GM06990 (cell line): ENCODE results near the gene CPM.
"Not testable (repeated sequence)": the region's sequence is repeated elsewhere in the genome, so short reads cannot be mapped to it uniquely, and the experiment has no call there.

Experiments
- DNase-seq: peaks from one replicate; pipeline ENCODE4 v3.0.0-alpha.2; 2011; ENCODE audit not compliant: insufficient read length; ENCODE audit errors: extremely low read depth
- H3K27me3 ChIP-seq: replicated peaks from 2 replicates; pipeline ENCODE4 v1.6.0; 2011; ENCODE audit warnings: low read length; ENCODE audit not compliant: control insufficient read depth, insufficient read depth
- H3K36me3 ChIP-seq: 2 replicates; pipeline ENCODE4 v1.5.1; 2011; ENCODE audit warnings: low read length; ENCODE audit not compliant: control insufficient read depth, insufficient read depth
- H3K4me3 ChIP-seq: replicated peaks from 2 replicates; pipeline ENCODE4 v1.5.1; 2011; ENCODE audit warnings: low read depth, mild to moderate bottlenecking, control low read depth, low read length
- TF ChIP-seq, protein P1 (sequence below): IDR thresholded peaks from 2 replicates; pipeline ENCODE4 v1.5.1; 2011; ENCODE audit warnings: low read length, control low read depth, mild to moderate bottlenecking, inconsistent platforms; ENCODE audit not compliant: insufficient read depth, poor library complexity, severe bottlenecking

Gene CPM

DNA sequence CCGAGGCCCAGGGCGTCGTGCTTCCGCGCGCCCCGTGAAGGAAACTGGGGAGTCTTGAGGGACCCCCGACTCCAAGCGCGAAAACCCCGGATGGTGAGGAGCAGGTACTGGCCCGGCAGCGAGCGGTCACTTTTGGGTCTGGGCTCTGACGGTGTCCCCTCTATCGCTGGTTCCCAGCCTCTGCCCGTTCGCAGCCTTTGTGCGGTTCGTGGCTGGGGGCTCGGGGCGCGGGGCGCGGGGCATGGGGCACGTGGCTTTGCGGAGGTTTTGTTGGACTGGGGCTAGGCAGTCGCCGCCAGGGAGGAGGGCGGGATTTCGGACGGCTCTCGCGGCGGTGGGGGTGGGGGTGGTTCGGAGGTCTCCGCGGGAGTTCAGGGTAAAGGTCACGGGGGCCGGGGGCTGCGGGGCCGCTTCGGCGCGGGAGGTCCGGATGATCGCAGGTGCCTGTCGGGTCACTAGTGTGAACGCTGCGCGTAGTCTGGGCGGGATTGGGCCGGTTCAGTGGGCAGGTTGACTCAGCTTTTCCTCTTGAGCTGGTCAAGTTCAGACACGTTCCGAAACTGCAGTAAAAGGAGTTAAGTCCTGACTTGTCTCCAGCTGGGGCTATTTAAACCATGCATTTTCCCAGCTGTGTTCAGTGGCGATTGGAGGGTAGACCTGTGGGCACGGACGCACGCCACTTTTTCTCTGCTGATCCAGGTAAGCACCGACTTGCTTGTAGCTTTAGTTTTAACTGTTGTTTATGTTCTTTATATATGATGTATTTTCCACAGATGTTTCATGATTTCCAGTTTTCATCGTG lies 124.4 kb downstream of the CPM start:
- Histone ChIP-seq H3K4me3 (peak overlapping the region; percentile 93), H3K36me3 (peaks cover 4% of the 10 kb centered on the region; the same call in 1 of the 2 replicates), H3K27me3 (no peaks in the 10 kb centered on the region)
- TF ChIP-seq, protein P1, sequence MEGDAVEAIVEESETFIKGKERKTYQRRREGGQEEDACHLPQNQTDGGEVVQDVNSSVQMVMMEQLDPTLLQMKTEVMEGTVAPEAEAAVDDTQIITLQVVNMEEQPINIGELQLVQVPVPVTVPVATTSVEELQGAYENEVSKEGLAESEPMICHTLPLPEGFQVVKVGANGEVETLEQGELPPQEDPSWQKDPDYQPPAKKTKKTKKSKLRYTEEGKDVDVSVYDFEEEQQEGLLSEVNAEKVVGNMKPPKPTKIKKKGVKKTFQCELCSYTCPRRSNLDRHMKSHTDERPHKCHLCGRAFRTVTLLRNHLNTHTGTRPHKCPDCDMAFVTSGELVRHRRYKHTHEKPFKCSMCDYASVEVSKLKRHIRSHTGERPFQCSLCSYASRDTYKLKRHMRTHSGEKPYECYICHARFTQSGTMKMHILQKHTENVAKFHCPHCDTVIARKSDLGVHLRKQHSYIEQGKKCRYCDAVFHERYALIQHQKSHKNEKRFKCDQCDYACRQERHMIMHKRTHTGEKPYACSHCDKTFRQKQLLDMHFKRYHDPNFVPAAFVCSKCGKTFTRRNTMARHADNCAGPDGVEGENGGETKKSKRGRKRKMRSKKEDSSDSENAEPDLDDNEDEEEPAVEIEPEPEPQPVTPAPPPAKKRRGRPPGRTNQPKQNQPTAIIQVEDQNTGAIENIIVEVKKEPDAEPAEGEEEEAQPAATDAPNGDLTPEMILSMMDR, result no peak
- DNase-seq, result peak; percentile 90

DNA sequence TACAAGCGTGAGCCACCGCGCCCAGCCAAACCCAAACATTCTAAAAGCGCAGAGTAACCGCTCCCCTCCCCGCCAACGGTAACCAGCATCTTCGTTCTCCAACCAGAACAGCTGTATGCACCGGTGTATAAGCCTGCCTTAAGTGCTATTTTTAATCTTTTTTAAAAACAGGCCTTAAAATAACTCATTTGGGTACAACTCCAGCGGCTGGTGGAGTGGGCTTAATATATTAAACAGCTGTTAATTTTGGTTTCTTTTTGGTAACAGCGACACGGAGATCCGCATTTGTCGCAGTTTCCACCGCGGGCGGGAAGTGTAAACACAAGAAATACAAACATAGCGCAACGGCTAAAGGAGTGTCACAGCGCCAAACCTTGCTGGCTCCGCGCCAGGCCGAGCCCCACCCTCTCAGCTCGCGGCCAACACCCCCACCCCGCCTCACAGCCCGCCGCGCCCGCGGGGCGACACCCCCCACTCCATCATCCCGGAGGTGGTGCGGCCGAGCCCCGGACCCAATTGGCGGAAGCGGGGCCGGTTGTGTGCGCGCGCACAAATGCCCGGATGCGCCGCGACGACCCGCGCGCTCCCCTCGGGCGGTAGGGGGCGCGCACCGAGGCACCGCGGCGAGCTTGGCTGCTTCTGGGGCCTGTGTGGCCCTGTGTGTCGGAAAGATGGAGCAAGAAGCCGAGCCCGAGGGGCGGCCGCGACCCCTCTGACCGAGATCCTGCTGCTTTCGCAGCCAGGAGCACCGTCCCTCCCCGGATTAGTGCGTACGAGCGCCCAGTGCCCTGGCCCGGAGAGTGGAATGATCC lies 125.2 kb downstream of the CPM start, which contains the start of gene MDM2:
MDM2 (plus strand) TSS at position 602 of the 812 bp plus-strand sequence. CDS start 301 bp downstream, outside the sequence.
- Histone ChIP-seq H3K36me3 (no peaks in the 10 kb centered on the region), H3K27me3 (no peaks in the 10 kb centered on the region), H3K4me3 (peak within 1 kb of the TSS; percentile 93)
- TF ChIP-seq, protein P1, result peak; percentile 45
- peak; percentile 99 for DNase-seq

DNA sequence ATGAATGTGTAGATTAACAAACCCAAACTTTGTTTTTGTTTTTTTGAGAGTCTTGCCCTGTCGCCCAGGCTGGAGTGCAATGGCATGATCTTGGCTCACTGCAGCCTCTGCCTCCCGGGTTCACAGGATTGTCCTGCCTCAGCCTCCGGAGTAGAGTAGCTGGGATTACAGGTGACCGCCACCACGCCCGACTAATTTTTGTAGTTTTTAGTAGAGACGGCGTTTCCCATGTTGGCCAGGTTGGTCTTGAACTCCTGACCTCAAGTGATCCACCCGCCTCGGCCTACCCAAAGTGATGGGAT lies 125.7 kb downstream of the CPM start:
- peak overlapping the region; percentile 63 for H3K4me3 ChIP-seq
- DNase-seq, H3K36me3 ChIP-seq, H3K27me3 ChIP-seq: not testable (repeated sequence)

- TF ChIP-seq, protein P1, result no peak
- no peaks in the 10 kb centered on the region for H3K27me3 ChIP-seq
- H3K4me3 ChIP-seq, result peak overlapping the region; percentile 63
- DNase-seq, result peak; percentile 17
- H3K36me3 ChIP-seq, result no peaks in the 10 kb centered on the region
These were observed 126.3 kb downstream of the CPM start for GRCh38 chr12:68806488-68807237.

DNA sequence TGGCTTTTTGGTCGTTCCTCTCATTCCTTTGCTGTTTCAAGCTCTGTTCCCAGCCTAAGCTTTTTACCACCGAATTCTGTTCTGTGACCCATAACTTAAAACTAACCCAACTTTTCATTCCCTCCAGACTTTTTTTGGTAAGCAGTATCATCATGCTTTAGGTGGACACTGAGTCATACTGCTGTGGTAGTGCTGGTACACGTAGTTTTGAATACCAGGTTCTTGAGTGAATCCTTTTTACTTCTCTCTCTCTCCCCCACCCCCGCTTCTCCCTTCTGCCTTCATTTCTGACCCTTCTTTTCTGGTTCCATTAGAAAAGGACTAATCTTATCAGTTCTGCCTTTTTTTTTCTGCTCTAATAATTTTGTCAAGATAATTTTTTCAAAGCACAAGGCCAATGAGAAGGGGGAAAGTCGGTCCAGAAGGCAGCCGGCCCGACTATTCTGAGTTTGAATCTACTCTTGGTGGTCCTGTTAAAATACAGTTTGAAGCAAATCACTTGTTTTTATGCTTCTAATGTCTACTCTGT lies 127.3 kb downstream of the CPM start:
- TF ChIP-seq, protein P1, result no peak
- DNase-seq, result no peak
- H3K36me3 ChIP-seq, result no peaks in the 10 kb centered on the region
- H3K4me3 ChIP-seq, result no peak overlapping the region
- H3K27me3 ChIP-seq, result no peaks in the 10 kb centered on the region
